ENCODE data around the gene GALNT10.

The GALNT10 gene

DNA sequence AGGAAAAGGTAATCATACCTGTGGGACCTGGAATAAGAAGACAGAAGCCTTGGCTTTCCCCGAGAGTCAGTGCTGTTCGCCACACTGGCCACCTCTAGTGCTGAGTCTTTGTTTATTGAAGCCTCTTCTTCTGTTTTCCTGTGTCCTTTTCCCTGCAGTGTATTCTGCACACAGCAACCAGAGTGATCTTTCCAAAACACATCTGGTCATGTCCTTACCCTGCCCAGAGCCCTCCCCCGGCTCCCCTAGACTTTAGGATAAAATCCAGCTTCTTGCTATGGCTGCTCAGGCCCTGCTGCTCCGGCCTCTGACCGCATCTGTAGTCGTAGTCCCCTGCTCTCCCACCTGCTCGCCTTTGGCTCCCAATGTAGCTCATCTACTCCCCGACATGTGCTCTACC lies 28.3 kb downstream of the GALNT10 start:
- no peaks in the 10 kb centered on the region for H3K27me3 ChIP-seq (ENCODE audit: control insufficient read depth, insufficient read depth, low read length)
- H3K4me3 ChIP-seq (ENCODE audit: low read depth, low read length), result no peak overlapping the region
- H3K9ac ChIP-seq (ENCODE audit: low read depth, low read length), result no peak overlapping the region
- H3K27ac ChIP-seq (ENCODE audit: low read depth, low read length), result no peak overlapping the region
- H3K4me1 ChIP-seq (ENCODE audit: control insufficient read depth, insufficient read depth, low read length), result peaks cover 22% of the 10 kb centered on the region
- no peaks in the 10 kb centered on the region for H3K9me3 ChIP-seq (ENCODE audit: control insufficient read depth, insufficient read depth, low read length)
- no peaks in the 10 kb centered on the region for H3K36me3 ChIP-seq (ENCODE audit: control insufficient read depth, insufficient read depth, low read length)

DNA sequence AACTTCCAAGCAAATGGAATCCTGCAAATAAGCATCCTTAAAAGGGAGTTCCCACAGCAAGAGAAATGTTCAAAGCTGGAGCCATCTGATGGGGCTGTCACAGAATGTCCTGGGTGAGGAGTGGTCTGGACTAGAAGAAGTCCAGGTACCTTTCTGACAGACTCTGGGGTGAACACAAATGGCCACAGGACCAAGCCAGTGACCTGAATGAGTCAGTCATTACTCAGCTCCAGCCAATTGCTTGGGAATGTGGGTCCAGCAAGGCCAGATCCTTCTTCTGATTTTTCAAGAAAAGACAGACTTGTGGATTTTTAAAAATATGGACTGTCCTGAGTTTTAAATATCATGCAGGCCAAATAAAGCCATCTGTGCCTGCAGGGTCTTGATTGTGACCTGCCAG lies 30.1 kb downstream of the GALNT10 start:
- H3K4me1 ChIP-seq (ENCODE audit: control insufficient read depth, insufficient read depth, low read length), result peaks cover 22% of the 10 kb centered on the region
- no peaks in the 10 kb centered on the region for H3K9me3 ChIP-seq (ENCODE audit: control insufficient read depth, insufficient read depth, low read length)
- no peaks in the 10 kb centered on the region for H3K36me3 ChIP-seq (ENCODE audit: control insufficient read depth, insufficient read depth, low read length)
- H3K4me3 ChIP-seq (ENCODE audit: low read depth, low read length), result no peak overlapping the region
- no peak overlapping the region for H3K9ac ChIP-seq (ENCODE audit: low read depth, low read length)
- H3K27me3 ChIP-seq (ENCODE audit: control insufficient read depth, insufficient read depth, low read length), result no peaks in the 10 kb centered on the region
- no peak overlapping the region for H3K27ac ChIP-seq (ENCODE audit: low read depth, low read length)

DNA sequence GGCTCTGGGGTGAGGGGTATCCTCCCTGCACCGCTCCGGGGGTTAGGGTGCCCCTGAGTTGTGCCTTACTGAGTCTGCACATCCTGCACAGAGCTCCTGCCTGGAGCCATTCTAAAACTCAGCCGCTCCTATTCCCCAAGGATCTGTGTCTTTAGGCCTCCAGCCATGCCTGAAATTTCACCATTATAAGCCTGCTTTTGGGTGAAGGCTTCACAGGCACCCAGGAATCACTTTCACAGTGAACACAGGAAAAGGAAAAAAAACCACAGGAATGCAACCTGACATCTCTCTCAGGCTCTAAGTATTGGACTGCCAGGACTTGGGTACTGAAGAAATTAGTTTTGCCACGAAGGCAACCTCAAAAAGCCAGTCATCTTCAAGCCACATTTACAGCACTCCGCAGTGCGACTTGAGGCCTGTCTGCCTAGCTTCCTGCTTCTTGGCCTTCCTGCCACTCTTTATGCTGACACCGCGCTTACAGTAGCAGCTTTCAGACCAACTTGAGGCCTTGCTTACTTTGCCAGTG lies 30.9 kb downstream of the GALNT10 start:
- Histone ChIP-seq H3K27me3 (ENCODE audit: control insufficient read depth, insufficient read depth, low read length) (no peaks in the 10 kb centered on the region), H3K27ac (ENCODE audit: low read depth, low read length) (no peak overlapping the region), H3K9me3 (ENCODE audit: control insufficient read depth, insufficient read depth, low read length) (no peaks in the 10 kb centered on the region), H3K4me3 (ENCODE audit: low read depth, low read length) (no peak overlapping the region), H3K4me1 (ENCODE audit: control insufficient read depth, insufficient read depth, low read length) (peaks cover 22% of the 10 kb centered on the region), H3K36me3 (ENCODE audit: control insufficient read depth, insufficient read depth, low read length) (no peaks in the 10 kb centered on the region), H3K9ac (ENCODE audit: low read depth, low read length) (no peak overlapping the region)

DNA sequence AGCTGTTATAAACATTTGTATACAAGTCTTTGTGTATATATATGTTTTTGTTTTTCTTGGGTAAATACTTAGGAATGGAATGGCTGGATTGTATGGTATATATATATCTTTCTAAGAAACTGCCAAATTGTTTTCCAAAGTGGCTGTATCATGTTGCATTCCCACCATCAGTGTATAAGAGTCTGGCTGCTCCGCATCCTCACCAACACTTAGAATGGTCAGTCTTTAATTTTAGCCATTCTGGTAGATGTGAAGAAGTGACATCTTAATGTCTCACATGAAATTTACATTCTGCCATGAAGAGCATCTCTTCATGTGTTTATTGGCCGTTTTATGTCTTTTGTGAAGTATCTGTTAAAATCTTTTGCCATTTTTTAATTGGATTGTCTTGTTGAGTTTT lies 31.9 kb downstream of the GALNT10 start:
- Histone ChIP-seq H3K9me3 (ENCODE audit: control insufficient read depth, insufficient read depth, low read length) (no peaks in the 10 kb centered on the region), H3K4me1 (ENCODE audit: control insufficient read depth, insufficient read depth, low read length) (peaks cover 22% of the 10 kb centered on the region), H3K27ac (ENCODE audit: low read depth, low read length) (no peak overlapping the region), H3K4me3 (ENCODE audit: low read depth, low read length) (no peak overlapping the region), H3K9ac (ENCODE audit: low read depth, low read length) (no peak overlapping the region), H3K36me3 (ENCODE audit: control insufficient read depth, insufficient read depth, low read length) (no peaks in the 10 kb centered on the region), H3K27me3 (ENCODE audit: control insufficient read depth, insufficient read depth, low read length) (no peaks in the 10 kb centered on the region)

DNA sequence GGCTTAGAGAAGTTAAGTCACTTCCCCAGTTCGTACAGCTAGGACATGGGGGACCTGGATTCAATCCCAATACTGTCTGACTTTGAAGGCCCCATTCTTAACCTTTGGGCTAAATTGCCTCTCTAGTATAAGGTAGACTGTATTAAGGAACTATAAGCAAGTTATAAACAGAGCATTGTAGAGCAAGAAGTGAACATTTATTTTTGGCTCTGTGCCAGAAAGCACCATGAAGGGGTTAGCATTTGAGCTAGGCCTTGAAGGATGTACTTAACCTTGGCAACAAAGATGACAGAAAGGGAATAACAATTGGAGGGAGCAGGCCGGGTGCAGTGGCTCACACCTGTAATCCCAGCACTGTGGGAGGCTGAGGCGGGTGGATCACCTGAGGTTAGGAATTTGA lies 32.8 kb downstream of the GALNT10 start:
- Histone ChIP-seq H3K4me3 (ENCODE audit: low read depth, low read length) (no peak overlapping the region), H3K36me3 (ENCODE audit: control insufficient read depth, insufficient read depth, low read length) (no peaks in the 10 kb centered on the region), H3K9ac (ENCODE audit: low read depth, low read length) (no peak overlapping the region), H3K27ac (ENCODE audit: low read depth, low read length) (no peak overlapping the region), H3K9me3 (ENCODE audit: control insufficient read depth, insufficient read depth, low read length) (no peaks in the 10 kb centered on the region), H3K27me3 (ENCODE audit: control insufficient read depth, insufficient read depth, low read length) (no peaks in the 10 kb centered on the region), H3K4me1 (ENCODE audit: control insufficient read depth, insufficient read depth, low read length) (peaks cover 22% of the 10 kb centered on the region)

DNA sequence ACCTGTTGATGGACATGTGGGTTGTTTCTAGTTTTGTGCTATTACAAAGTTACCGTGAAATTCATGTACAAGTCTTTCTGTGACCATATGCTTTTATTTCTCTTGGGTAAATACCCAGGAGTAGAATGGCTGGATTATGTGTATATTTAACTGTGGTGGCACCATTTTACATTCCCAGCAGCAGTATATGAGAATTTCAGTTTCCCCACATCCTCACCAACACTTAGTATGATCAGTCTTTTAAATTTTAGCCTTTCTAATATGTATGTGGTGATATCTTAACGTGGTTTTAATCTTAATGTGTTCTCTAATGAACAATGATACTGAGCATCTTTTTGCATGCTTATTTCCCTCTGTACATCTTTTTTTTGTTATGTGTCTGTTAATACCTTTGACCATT lies 36.6 kb downstream of the GALNT10 start:
- Histone ChIP-seq H3K27ac (ENCODE audit: low read depth, low read length) (no peak overlapping the region), H3K9ac (ENCODE audit: low read depth, low read length) (no peak overlapping the region), H3K4me3 (ENCODE audit: low read depth, low read length) (no peak overlapping the region), H3K9me3 (ENCODE audit: control insufficient read depth, insufficient read depth, low read length) (no peaks in the 10 kb centered on the region), H3K4me1 (ENCODE audit: control insufficient read depth, insufficient read depth, low read length) (no peaks in the 10 kb centered on the region), H3K27me3 (ENCODE audit: control insufficient read depth, insufficient read depth, low read length) (no peaks in the 10 kb centered on the region), H3K36me3 (ENCODE audit: control insufficient read depth, insufficient read depth, low read length) (no peaks in the 10 kb centered on the region)

DNA sequence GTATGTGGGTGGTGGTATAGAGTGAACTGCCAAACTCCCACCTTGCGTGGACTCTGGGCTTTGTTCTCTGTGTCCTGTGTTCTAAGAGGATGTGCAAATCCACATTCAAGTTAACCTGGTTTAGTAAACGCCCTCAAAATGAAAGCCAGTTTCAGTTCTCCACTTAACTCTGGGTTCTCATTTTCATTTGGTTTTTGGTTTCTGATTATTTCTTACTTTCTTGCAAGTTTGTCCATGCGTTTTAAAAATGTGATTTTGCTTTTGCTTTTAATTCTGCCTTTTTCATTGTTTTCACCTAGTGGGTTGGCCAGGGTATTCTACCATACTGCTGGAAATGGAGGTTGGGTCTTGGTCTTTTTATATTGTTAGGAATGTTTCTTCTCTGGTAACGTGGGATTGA lies 38.2 kb downstream of the GALNT10 start:
- H3K9ac ChIP-seq (ENCODE audit: low read depth, low read length), result no peak overlapping the region

DNA sequence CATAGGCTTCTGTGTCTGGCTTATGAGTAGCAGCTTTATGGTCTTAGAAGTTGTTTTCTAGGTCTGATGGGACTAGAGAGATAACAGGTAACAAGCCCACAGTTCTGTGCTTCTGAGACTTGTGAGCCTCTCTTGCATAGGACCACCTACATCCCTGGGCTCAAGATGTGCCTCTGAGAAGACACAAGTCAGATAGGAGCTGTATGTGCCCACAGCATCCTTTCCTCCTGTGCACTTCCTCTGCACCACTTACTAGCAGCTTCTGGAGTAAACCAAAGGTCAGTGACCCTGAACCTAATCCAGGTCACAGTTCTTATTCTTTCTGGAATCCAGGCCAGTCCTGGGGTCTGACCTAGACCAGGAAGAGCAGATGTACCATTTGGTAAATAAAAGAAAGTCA lies 40.0 kb downstream of the GALNT10 start:
- Histone ChIP-seq H3K27ac (ENCODE audit: low read depth, low read length) (no peak overlapping the region), H3K27me3 (ENCODE audit: control insufficient read depth, insufficient read depth, low read length) (no peaks in the 10 kb centered on the region)

More for the DNA sequence above, 38.2 kb downstream of the GALNT10 start:
- Histone ChIP-seq H3K4me3 (ENCODE audit: low read depth, low read length) (no peak overlapping the region), H3K27ac (ENCODE audit: low read depth, low read length) (no peak overlapping the region), H3K36me3 (ENCODE audit: control insufficient read depth, insufficient read depth, low read length) (no peaks in the 10 kb centered on the region), H3K27me3 (ENCODE audit: control insufficient read depth, insufficient read depth, low read length) (no peaks in the 10 kb centered on the region), H3K9me3 (ENCODE audit: control insufficient read depth, insufficient read depth, low read length) (no peaks in the 10 kb centered on the region), H3K4me1 (ENCODE audit: control insufficient read depth, insufficient read depth, low read length) (no peaks in the 10 kb centered on the region)

DNA sequence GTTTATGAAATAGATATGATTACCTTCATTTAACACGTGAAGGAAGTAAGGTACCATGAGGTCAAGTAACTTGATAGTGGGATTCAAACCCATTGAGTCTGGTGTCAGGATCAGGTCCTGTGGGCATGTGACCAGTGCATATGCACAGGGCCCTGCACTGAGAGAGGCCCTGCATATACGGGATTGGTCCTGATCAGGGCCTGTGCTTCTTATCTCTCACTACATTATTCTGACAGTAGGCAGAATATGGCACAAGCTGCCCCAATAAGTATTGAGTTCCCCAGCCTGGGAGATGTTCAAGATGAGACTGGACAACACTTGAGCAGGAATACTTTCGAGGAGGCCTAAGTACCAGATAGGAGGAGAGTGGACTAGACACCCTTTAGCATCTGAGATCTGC lies 44.0 kb downstream of the GALNT10 start:
- peaks cover 8% of the 10 kb centered on the region; the same call in 1 of the 2 replicates for H3K4me1 ChIP-seq (ENCODE audit: control insufficient read depth, insufficient read depth, low read length)
- no peaks in the 10 kb centered on the region for H3K27me3 ChIP-seq (ENCODE audit: control insufficient read depth, insufficient read depth, low read length)
- no peaks in the 10 kb centered on the region for H3K9me3 ChIP-seq (ENCODE audit: control insufficient read depth, insufficient read depth, low read length)
- H3K27ac ChIP-seq (ENCODE audit: low read depth, low read length), result no peak overlapping the region
- H3K9ac ChIP-seq (ENCODE audit: low read depth, low read length), result no peak overlapping the region
- H3K4me3 ChIP-seq (ENCODE audit: low read depth, low read length), result no peak overlapping the region
- no peaks in the 10 kb centered on the region for H3K36me3 ChIP-seq (ENCODE audit: control insufficient read depth, insufficient read depth, low read length)

More for the DNA sequence above, 40.0 kb downstream of the GALNT10 start:
- no peak overlapping the region for H3K9ac ChIP-seq (ENCODE audit: low read depth, low read length)
- H3K4me1 ChIP-seq (ENCODE audit: control insufficient read depth, insufficient read depth, low read length), result no peaks in the 10 kb centered on the region
- H3K36me3 ChIP-seq (ENCODE audit: control insufficient read depth, insufficient read depth, low read length), result no peaks in the 10 kb centered on the region
- no peak overlapping the region for H3K4me3 ChIP-seq (ENCODE audit: low read depth, low read length)
- H3K9me3 ChIP-seq (ENCODE audit: control insufficient read depth, insufficient read depth, low read length), result no peaks in the 10 kb centered on the region

DNA sequence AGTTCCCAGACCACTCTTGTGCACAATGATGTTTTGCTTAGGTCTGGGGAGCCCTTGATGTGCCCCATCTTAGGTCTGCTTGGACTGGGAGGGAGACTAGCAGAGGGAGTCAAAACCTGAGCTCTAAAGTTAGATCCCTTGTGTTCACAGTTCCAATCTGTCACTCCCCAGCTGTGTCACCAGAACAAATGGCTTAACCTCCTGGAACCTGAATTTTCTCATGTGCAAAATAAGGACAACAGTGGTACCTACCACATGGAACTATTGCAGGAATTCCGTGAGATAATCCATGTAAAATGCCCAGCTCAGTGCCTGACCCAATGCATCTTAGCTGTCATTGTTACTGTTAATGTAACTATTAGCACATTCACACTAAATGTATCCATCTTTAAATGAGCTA lies 45.5 kb downstream of the GALNT10 start:
- Histone ChIP-seq H3K36me3 (ENCODE audit: control insufficient read depth, insufficient read depth, low read length) (no peaks in the 10 kb centered on the region), H3K9me3 (ENCODE audit: control insufficient read depth, insufficient read depth, low read length) (no peaks in the 10 kb centered on the region), H3K27ac (ENCODE audit: low read depth, low read length) (no peak overlapping the region), H3K27me3 (ENCODE audit: control insufficient read depth, insufficient read depth, low read length) (no peaks in the 10 kb centered on the region), H3K9ac (ENCODE audit: low read depth, low read length) (no peak overlapping the region), H3K4me3 (ENCODE audit: low read depth, low read length) (no peak overlapping the region), H3K4me1 (ENCODE audit: control insufficient read depth, insufficient read depth, low read length) (peaks cover 8% of the 10 kb centered on the region; the same call in 1 of the 2 replicates)

DNA sequence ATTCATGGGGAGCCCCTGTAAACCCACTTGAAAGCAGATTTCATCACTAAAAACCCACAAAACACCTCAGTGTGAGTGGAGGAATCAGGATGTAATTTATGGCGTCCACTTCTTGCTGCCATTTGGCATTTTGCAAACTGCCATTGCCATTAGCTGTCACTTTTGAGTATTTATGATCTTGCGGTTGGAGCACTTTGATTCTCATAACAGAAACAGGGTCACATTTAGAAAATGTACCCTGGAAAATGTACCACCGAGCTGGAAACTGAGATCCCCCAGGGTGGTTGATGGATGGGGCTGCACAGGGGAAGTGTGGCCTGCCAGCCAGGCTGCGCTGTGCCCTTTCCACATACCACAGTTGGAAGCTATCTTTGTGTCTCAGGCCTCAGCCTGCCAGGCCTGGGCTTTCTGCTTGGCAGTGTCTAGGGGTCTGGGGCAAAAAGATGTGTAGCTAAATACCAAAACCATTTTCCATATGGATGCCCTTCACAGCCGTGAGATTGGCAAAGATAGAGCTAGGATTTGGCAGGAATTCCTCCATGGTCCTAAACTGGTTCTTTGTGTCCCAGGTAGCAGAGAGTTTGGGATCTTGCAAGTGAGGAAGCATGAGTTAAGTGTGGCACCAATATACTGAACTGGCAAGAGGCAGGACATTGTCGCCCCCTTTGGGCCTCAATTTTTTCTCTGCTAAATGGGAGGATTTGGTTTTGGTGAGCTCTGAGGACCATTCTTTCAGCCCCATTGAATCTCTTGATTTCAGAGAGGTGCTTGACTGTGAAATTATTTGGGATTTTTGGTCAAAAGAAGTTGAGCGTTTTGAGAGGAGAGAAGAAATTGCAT lies 46.2 kb downstream of the GALNT10 start:
- no peak overlapping the region for H3K27ac ChIP-seq (ENCODE audit: low read depth, low read length)
- no peaks in the 10 kb centered on the region for H3K27me3 ChIP-seq (ENCODE audit: control insufficient read depth, insufficient read depth, low read length)
- no peak overlapping the region for H3K4me3 ChIP-seq (ENCODE audit: low read depth, low read length)
- peaks cover 8% of the 10 kb centered on the region; the same call in 1 of the 2 replicates for H3K4me1 ChIP-seq (ENCODE audit: control insufficient read depth, insufficient read depth, low read length)
- H3K9ac ChIP-seq (ENCODE audit: low read depth, low read length), result no peak overlapping the region
- H3K9me3 ChIP-seq (ENCODE audit: control insufficient read depth, insufficient read depth, low read length), result no peaks in the 10 kb centered on the region
- H3K36me3 ChIP-seq (ENCODE audit: control insufficient read depth, insufficient read depth, low read length), result no peaks in the 10 kb centered on the region
